SK-N-SH treated with all-trans-retinoic acid at 6 μM for 48 hours (cell line): ENCODE results near the gene ACTN1.

ENCODE experiments used
- ATAC-seq: fragments of 200-7000 bp; cut with Tn5 transposase; 3 replicates; pipeline ENCODE4 v1.9.1; 2020; ENCODE audit warnings: mild to moderate bottlenecking, moderate library complexity
- ARNTL ChIP-seq: fragments of 450-650 bp; formaldehyde crosslinking; IDR thresholded peaks from 2 replicates; pipeline ENCODE4 v1.5.0; 2020; ENCODE audit warnings: low read depth, mild to moderate bottlenecking, moderate library complexity, borderline replicate concordance
- BACH2 ChIP-seq: fragments of 250-450 bp; sonication (Bioruptor Pico); IDR thresholded peaks from 2 replicates; pipeline ENCODE4 v1.9.0; 2021; ENCODE audit warnings: mild to moderate bottlenecking, borderline replicate concordance
- CSDC2 ChIP-seq: fragments of 250-450 bp; sonication (Bioruptor Pico); IDR thresholded peaks from 2 replicates; pipeline ENCODE4 v1.5.0; 2020; ENCODE audit warnings: mild to moderate bottlenecking, moderate library complexity
- ESRRG ChIP-seq: fragments of 250-450 bp; sonication (Bioruptor Pico); IDR thresholded peaks from 2 replicates; pipeline ENCODE4 v1.6.1; 2021; ENCODE audit warnings: mild to moderate bottlenecking
- GLIS3 ChIP-seq: fragments of 250-450 bp; sonication (Bioruptor Pico); IDR thresholded peaks from 2 replicates; pipeline ENCODE4 v1.5.0; 2020; ENCODE audit warnings: mild to moderate bottlenecking, moderate library complexity
- ISL1 ChIP-seq: fragments of 250-450 bp; sonication (Bioruptor Pico); IDR thresholded peaks from 2 replicates; pipeline ENCODE4 v2.1.2; 2022; ENCODE audit warnings: mild to moderate bottlenecking, moderate library complexity
- PPARA ChIP-seq: fragments of 250-450 bp; sonication (Bioruptor Pico); IDR thresholded peaks from 2 replicates; pipeline ENCODE4 v1.5.0; 2020; ENCODE audit warnings: mild to moderate bottlenecking, borderline replicate concordance
- RARB ChIP-seq: fragments of 250-450 bp; sonication (Bioruptor Pico); IDR thresholded peaks from 2 replicates; pipeline ENCODE4 v1.8.0; 2021; ENCODE audit warnings: mild to moderate bottlenecking, moderate library complexity
- SNAI2 ChIP-seq: fragments of 250-450 bp; sonication (Bioruptor Pico); IDR thresholded peaks from 2 replicates; pipeline ENCODE4 v1.5.0; 2020; ENCODE audit warnings: mild to moderate bottlenecking, moderate library complexity
- TCF4 ChIP-seq: fragments of 250-450 bp; sonication (Bioruptor Pico); IDR thresholded peaks from 2 replicates; pipeline ENCODE4 v1.8.0; 2021; ENCODE audit warnings: mild to moderate bottlenecking, moderate library complexity, borderline replicate concordance
- TOX ChIP-seq: fragments of 250-450 bp; sonication (Bioruptor Pico); IDR thresholded peaks from 2 replicates; pipeline ENCODE4 v1.8.0; 2021; ENCODE audit warnings: mild to moderate bottlenecking, moderate library complexity, borderline replicate concordance
- ZC3H10 ChIP-seq: fragments of 250-450 bp; sonication (Bioruptor Pico); IDR thresholded peaks from 2 replicates; pipeline ENCODE4 v1.5.1; 2021; ENCODE audit warnings: mild to moderate bottlenecking, moderate library complexity
- ZFP3 ChIP-seq: fragments of 250-450 bp; sonication (Bioruptor Pico); IDR thresholded peaks from 2 replicates; pipeline ENCODE4 v1.5.0; 2020; ENCODE audit warnings: mild to moderate bottlenecking, moderate library complexity
- ZNF70 ChIP-seq: fragments of 450-650 bp; formaldehyde crosslinking; IDR thresholded peaks from 2 replicates; pipeline ENCODE4 v1.5.0; 2020; ENCODE audit warnings: mild to moderate bottlenecking, moderate library complexity
- TF ChIP-seq, protein P1 (sequence below): fragments of 250-450 bp; sonication (Bioruptor Pico); IDR thresholded peaks from 2 replicates; pipeline ENCODE4 v1.5.0; 2020; ENCODE audit warnings: mild to moderate bottlenecking, moderate library complexity
- TF ChIP-seq, protein P2 (sequence below): fragments of 250-450 bp; sonication (Bioruptor Pico); IDR thresholded peaks from 2 replicates; pipeline ENCODE4 v1.8.0; 2021; ENCODE audit warnings: low read depth, mild to moderate bottlenecking, moderate library complexity, borderline replicate concordance
- TF ChIP-seq, protein P3 (sequence below): fragments of 250-450 bp; sonication (Bioruptor Pico); IDR thresholded peaks from 2 replicates; pipeline ENCODE4 v1.8.0; 2020; ENCODE audit warnings: mild to moderate bottlenecking, moderate library complexity, borderline replicate concordance
- TF ChIP-seq, protein P4 (sequence below): fragments of 250-450 bp; sonication (Bioruptor Pico); IDR thresholded peaks from 2 replicates; pipeline ENCODE4 v1.5.1; 2020; ENCODE audit warnings: low read depth, mild to moderate bottlenecking, moderate library complexity
- TF ChIP-seq, protein P5 (sequence below): fragments of 250-450 bp; sonication (Bioruptor Pico); IDR thresholded peaks from 2 replicates; pipeline ENCODE4 v1.5.1; 2021; ENCODE audit warnings: mild to moderate bottlenecking, moderate library complexity

Gene ACTN1

DNA sequence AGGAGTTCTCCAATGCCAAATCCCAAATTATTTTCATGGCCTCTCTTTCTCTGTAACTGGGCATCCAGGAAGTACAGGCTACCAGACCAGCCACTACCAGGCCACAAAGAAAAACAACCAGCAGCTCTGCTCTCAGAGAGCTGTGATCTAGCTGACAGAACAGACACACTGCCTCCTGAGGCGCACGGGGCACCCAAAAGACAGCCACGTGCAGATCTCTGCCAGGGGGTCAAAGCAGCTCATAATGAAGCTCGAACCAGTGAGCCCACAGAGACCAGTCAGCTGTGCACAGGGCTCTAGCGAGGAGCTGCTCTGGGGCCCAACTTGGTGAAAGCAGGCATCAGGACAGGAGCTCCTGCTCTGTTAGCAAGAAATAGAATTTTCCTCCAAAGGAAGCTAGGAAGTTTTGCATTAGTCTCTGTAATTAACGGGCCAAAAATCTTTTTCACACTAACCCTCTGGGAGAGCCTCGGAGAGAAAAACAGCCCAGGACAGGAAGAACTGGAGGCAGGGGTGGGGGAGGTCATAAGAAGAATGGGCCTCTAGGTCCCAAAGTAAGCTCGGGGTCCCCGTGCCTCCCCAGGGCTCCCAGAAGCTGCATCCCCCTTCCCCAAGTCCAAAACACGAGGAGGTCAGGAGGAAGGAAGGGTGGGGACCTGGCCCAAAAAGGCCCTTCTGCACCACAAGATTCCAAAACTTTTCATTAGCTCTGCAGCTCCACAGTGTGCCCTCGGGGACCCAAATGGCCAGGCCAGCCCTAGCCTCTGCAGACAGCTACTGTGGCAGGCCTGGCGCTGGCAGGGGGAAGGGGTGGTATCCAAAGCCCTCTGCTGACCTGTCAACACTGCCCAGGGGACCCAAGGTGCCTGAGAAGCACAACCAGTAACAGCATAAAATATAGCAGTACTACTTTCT, 30.2 kb downstream of the ACTN1 start:
- no peak for ATAC-seq
- TF ChIP-seq, protein P1, sequence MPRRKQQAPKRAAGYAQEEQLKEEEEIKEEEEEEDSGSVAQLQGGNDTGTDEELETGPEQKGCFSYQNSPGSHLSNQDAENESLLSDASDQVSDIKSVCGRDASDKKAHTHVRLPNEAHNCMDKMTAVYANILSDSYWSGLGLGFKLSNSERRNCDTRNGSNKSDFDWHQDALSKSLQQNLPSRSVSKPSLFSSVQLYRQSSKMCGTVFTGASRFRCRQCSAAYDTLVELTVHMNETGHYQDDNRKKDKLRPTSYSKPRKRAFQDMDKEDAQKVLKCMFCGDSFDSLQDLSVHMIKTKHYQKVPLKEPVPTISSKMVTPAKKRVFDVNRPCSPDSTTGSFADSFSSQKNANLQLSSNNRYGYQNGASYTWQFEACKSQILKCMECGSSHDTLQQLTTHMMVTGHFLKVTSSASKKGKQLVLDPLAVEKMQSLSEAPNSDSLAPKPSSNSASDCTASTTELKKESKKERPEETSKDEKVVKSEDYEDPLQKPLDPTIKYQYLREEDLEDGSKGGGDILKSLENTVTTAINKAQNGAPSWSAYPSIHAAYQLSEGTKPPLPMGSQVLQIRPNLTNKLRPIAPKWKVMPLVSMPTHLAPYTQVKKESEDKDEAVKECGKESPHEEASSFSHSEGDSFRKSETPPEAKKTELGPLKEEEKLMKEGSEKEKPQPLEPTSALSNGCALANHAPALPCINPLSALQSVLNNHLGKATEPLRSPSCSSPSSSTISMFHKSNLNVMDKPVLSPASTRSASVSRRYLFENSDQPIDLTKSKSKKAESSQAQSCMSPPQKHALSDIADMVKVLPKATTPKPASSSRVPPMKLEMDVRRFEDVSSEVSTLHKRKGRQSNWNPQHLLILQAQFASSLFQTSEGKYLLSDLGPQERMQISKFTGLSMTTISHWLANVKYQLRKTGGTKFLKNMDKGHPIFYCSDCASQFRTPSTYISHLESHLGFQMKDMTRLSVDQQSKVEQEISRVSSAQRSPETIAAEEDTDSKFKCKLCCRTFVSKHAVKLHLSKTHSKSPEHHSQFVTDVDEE (CRISPR knock-in tag) = no peak
- TF ChIP-seq, protein P2, sequence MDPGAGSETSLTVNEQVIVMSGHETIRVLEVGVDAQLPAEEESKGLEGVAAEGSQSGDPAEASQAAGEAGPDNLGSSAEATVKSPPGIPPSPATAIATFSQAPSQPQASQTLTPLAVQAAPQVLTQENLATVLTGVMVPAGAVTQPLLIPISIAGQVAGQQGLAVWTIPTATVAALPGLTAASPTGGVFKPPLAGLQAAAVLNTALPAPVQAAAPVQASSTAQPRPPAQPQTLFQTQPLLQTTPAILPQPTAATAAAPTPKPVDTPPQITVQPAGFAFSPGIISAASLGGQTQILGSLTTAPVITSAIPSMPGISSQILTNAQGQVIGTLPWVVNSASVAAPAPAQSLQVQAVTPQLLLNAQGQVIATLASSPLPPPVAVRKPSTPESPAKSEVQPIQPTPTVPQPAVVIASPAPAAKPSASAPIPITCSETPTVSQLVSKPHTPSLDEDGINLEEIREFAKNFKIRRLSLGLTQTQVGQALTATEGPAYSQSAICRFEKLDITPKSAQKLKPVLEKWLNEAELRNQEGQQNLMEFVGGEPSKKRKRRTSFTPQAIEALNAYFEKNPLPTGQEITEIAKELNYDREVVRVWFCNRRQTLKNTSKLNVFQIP (CRISPR knock-in tag) = no peak
- no peak for TF ChIP-seq ARNTL
- no peak for TF ChIP-seq TOX (CRISPR knock-in tag)
- no peak for TF ChIP-seq ZFP3 (CRISPR knock-in tag)
- TF ChIP-seq BACH2 (CRISPR knock-in tag) = no peak
- TF ChIP-seq RARB = no peak
- no peak for TF ChIP-seq ZNF70 (CRISPR knock-in tag)
- no peak for TF ChIP-seq PPARA (CRISPR knock-in tag)

DNA sequence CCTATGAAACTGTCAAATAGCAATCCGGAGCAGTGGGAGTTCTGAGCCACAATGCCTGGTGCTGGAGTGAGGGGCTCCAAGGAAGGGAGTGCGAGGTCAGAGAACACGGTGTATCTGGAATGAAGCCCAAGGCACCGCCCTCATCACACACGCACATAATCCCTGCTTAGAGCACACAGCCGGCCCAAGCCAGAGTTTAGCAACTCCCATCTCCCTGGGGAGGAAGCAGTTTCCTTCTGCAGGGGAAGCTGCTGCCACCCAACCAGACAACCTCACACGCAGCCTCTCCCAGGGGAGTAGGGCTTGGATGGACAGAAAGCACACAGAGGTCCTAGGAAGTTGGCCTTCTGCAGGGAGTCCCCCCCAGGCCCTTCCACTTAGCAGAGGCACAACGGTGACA, 31.3 kb downstream of the ACTN1 start:
- no peak for ATAC-seq
- TF ChIP-seq, protein P3, sequence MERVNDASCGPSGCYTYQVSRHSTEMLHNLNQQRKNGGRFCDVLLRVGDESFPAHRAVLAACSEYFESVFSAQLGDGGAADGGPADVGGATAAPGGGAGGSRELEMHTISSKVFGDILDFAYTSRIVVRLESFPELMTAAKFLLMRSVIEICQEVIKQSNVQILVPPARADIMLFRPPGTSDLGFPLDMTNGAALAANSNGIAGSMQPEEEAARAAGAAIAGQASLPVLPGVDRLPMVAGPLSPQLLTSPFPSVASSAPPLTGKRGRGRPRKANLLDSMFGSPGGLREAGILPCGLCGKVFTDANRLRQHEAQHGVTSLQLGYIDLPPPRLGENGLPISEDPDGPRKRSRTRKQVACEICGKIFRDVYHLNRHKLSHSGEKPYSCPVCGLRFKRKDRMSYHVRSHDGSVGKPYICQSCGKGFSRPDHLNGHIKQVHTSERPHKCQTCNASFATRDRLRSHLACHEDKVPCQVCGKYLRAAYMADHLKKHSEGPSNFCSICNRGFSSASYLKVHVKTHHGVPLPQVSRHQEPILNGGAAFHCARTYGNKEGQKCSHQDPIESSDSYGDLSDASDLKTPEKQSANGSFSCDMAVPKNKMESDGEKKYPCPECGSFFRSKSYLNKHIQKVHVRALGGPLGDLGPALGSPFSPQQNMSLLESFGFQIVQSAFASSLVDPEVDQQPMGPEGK (CRISPR knock-in tag) = no peak
- TF ChIP-seq, protein P4, sequence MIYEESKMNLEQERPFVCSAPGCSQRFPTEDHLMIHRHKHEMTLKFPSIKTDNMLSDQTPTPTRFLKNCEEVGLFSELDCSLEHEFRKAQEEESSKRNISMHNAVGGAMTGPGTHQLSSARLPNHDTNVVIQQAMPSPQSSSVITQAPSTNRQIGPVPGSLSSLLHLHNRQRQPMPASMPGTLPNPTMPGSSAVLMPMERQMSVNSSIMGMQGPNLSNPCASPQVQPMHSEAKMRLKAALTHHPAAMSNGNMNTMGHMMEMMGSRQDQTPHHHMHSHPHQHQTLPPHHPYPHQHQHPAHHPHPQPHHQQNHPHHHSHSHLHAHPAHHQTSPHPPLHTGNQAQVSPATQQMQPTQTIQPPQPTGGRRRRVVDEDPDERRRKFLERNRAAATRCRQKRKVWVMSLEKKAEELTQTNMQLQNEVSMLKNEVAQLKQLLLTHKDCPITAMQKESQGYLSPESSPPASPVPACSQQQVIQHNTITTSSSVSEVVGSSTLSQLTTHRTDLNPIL = no peak
- TF ChIP-seq ISL1 (CRISPR knock-in tag) (no peak), SNAI2 (no peak), CSDC2 (CRISPR knock-in tag) (no peak), ZC3H10 (CRISPR knock-in tag) (no peak)

DNA sequence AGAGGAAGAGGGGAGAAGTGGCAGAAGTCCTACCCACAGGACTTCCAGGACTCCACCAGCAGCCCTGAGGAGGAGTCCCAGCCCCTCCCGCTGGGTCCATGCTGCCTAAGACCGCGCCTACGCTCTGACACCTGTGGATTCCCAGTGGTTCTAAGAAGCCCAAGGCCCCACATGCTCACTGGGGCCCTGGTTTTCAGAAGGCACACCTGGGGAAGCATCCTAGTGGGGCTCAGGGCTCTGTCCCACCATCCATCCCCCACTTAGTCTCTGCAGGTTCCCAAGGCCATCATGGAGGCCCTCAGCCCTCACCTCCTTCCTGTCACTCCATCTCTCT, 32.6 kb downstream of the ACTN1 start:
- no peak for TF ChIP-seq BACH2 (CRISPR knock-in tag)
- no peak for TF ChIP-seq GLIS3
- no peak for TF ChIP-seq ZNF70 (CRISPR knock-in tag)
- TF ChIP-seq TOX (CRISPR knock-in tag) = no peak
- TF ChIP-seq, protein P2 (CRISPR knock-in tag) = no peak
- TF ChIP-seq ESRRG (CRISPR knock-in tag) = no peak
- TF ChIP-seq, protein P4 = no peak
- TF ChIP-seq TCF4 = no peak
- no peak for TF ChIP-seq ISL1 (CRISPR knock-in tag)
- TF ChIP-seq, protein P5, sequence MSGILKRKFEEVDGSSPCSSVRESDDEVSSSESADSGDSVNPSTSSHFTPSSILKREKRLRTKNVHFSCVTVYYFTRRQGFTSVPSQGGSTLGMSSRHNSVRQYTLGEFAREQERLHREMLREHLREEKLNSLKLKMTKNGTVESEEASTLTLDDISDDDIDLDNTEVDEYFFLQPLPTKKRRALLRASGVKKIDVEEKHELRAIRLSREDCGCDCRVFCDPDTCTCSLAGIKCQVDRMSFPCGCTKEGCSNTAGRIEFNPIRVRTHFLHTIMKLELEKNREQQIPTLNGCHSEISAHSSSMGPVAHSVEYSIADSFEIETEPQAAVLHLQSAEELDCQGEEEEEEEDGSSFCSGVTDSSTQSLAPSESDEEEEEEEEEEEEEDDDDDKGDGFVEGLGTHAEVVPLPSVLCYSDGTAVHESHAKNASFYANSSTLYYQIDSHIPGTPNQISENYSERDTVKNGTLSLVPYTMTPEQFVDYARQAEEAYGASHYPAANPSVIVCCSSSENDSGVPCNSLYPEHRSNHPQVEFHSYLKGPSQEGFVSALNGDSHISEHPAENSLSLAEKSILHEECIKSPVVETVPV = no peak
- TF ChIP-seq, protein P3 (CRISPR knock-in tag) = no peak
- ATAC-seq = no peak
